ENCODE measurements around the gene FBXO40. TPM values are rescaled to one million over a fixed set of nuclear protein-coding genes. Genes with fewer than 3 reads are reported as not detected.

The FBXO40 gene
- total and polyA plus RNA-seq, 2 of the 13 experiments (the other 11 are each of a cell fraction or from before 2014, with no cell fraction given), result not detected

DNA sequence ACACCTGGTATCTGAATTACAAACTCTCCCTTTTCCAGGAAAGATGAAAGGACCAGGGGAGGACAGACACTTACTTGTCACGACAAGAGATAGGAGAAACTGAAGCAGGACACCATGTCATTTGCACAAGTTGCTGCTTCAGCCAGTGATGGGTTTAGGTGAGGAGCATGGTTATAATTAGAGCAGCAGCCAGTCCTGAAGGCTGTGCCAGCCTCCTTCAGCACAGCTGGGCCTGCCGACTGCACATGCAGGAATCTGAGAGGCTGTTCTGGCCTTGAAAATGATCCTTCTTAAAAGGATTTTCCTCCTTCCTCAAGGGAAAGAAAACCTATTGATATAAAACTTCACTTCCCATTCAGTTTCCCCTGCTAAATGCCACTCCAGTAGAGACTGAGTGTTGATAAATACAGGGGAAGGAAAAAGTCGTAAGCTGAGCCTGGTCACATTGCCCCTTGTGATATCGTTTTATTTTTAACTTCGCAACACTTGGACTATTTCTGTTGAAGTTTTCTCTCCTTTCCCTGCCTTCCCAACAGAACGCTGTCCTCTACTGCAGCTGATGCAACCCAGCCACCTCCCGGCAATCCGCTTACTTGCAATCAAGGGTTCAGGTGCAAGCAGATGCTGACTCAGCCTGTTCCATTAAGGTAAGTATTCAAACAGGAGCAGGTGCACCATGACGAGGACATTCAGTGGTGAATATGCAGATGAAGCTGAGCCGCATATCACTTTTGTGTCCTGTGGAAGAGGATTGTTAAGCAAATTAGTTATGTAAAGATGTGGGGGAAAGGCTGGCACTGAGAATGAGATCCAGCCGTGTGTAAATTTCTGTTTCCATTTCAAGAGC lies at the start of gene FBXO40 (continued):
- TF ChIP-seq PATZ1 (CRISPR knock-in tag; IDR thresholded peaks at IDR 0.05) (no peak), ZNF280B (CRISPR knock-in tag; IDR thresholded peaks at IDR 0.05; ENCODE audit: borderline replicate concordance) (no peak), MAFF (IDR thresholded peaks at IDR 0.05; ENCODE audit: low read depth, low read length) (peak; percentile 89), SALL2 (CRISPR knock-in tag; IDR thresholded peaks at IDR 0.05) (no peak), MNT (IDR thresholded peaks at IDR 0.05) (no peak), MAFK (conservative IDR thresholded peaks at IDR 0.05 in 1 of 2, IDR thresholded peaks at IDR 0.05 in 1 of 2; ENCODE audit: low read length in 2 of 2) (peak; percentile 94 to 95), ZNF512 (CRISPR knock-in tag; IDR thresholded peaks at IDR 0.05) (no peak)
- TF ChIP-seq, protein P1, sequence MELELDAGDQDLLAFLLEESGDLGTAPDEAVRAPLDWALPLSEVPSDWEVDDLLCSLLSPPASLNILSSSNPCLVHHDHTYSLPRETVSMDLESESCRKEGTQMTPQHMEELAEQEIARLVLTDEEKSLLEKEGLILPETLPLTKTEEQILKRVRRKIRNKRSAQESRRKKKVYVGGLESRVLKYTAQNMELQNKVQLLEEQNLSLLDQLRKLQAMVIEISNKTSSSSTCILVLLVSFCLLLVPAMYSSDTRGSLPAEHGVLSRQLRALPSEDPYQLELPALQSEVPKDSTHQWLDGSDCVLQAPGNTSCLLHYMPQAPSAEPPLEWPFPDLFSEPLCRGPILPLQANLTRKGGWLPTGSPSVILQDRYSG (CRISPR knock-in tag; IDR thresholded peaks at IDR 0.05), result no peak
- TF ChIP-seq, protein P2, sequence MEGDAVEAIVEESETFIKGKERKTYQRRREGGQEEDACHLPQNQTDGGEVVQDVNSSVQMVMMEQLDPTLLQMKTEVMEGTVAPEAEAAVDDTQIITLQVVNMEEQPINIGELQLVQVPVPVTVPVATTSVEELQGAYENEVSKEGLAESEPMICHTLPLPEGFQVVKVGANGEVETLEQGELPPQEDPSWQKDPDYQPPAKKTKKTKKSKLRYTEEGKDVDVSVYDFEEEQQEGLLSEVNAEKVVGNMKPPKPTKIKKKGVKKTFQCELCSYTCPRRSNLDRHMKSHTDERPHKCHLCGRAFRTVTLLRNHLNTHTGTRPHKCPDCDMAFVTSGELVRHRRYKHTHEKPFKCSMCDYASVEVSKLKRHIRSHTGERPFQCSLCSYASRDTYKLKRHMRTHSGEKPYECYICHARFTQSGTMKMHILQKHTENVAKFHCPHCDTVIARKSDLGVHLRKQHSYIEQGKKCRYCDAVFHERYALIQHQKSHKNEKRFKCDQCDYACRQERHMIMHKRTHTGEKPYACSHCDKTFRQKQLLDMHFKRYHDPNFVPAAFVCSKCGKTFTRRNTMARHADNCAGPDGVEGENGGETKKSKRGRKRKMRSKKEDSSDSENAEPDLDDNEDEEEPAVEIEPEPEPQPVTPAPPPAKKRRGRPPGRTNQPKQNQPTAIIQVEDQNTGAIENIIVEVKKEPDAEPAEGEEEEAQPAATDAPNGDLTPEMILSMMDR (CRISPR knock-in tag; IDR thresholded peaks at IDR 0.05), result peak; percentile 31; the same call in 1 of the 2 replicates

Measured in HepG2 (cell line).